DOHH2 (cell line): ENCODE measurements around the gene KCNIP3.
"Not testable (repeated sequence)": the region's sequence is repeated elsewhere in the genome, so short reads cannot be mapped to it uniquely, and the experiment has no call there.

Experiments
- H3F3A ChIP-seq: fragments of 200-600 bp; sonication (generic), shearing (Covaris generic); 2 replicates; pipeline ENCODE4 v1.6.0; 2016; ENCODE audit warnings: antibody characterized with exemption, mild to moderate bottlenecking; ENCODE audit not compliant: control insufficient read depth, insufficient read depth
- H3K27ac ChIP-seq: fragments of 200-600 bp; sonication (generic); 2 replicates; pipeline ENCODE4 v1.5.1; 2014; ENCODE audit warnings: low read depth, mild to moderate bottlenecking, low read length, moderate library complexity
- H3K27me3 ChIP-seq: fragments of 200-600 bp; sonication (generic); 2 replicates; pipeline ENCODE4 v1.6.1; 2014; ENCODE audit warnings: mild to moderate bottlenecking, low read length, mixed read lengths; ENCODE audit not compliant: control insufficient read depth
- H3K36me3 ChIP-seq: fragments of 200-600 bp; sonication (generic); 2 replicates; pipeline ENCODE4 v1.6.1; 2014; ENCODE audit warnings: mild to moderate bottlenecking, low read length, moderate library complexity, mixed read lengths; ENCODE audit not compliant: control insufficient read depth
- H3K4me1 ChIP-seq: fragments of 200-600 bp; sonication (generic); 2 replicates; pipeline ENCODE4 v1.6.1; 2014; ENCODE audit warnings: mild to moderate bottlenecking, low read length, mixed read lengths; ENCODE audit not compliant: control insufficient read depth
- H3K4me2 ChIP-seq: fragments of 200-600 bp; sonication (generic); 2 replicates; pipeline ENCODE4 v1.6.0; 2014; ENCODE audit warnings: mild to moderate bottlenecking, low read length, moderate library complexity
- H3K4me3 ChIP-seq: fragments of 200-600 bp; sonication (generic); 2 replicates; pipeline ENCODE4 v1.5.1; 2014; ENCODE audit warnings: mild to moderate bottlenecking, low read length, mixed read lengths
- H3K79me2 ChIP-seq: fragments of 200-600 bp; sonication (generic); 2 replicates; pipeline ENCODE4 v1.6.1; 2014; ENCODE audit warnings: mild to moderate bottlenecking, low read length, mixed read lengths; ENCODE audit not compliant: control insufficient read depth
- H3K9me2 ChIP-seq: fragments of 200-600 bp; sonication (generic); replicated peaks from 2 replicates; pipeline ENCODE4 v1.6.1; 2014; ENCODE audit warnings: mild to moderate bottlenecking, low read length, mixed read lengths; ENCODE audit not compliant: control insufficient read depth
- H3K9me3 ChIP-seq: fragments of 200-600 bp; sonication (generic); 2 replicates; pipeline ENCODE4 v1.6.1; 2014; ENCODE audit warnings: antibody characterized with exemption, low read length, mixed read lengths; ENCODE audit not compliant: control insufficient read depth, insufficient read depth
- H4K20me1 ChIP-seq: fragments of 200-600 bp; sonication (generic); 2 replicates; pipeline ENCODE4 v1.6.0; 2014; ENCODE audit warnings: low read depth, mild to moderate bottlenecking, antibody characterized with exemption, low read length, moderate library complexity; ENCODE audit not compliant: control insufficient read depth, insufficient read depth
- CTCF ChIP-seq: fragments of 200-600 bp; sonication (generic); IDR thresholded peaks from one replicate; pipeline ENCODE4 v1.5.1; 2014; ENCODE audit warnings: antibody characterized with exemption, mild to moderate bottlenecking, low read depth, low read length; ENCODE audit not compliant: poor library complexity, severe bottlenecking
- EZH2phosphoT487 ChIP-seq: fragments of 200-600 bp; sonication (generic); IDR thresholded peaks from 2 replicates; pipeline ENCODE4 v1.6.1; 2017; ENCODE audit warnings: borderline replicate concordance, mild to moderate bottlenecking, antibody characterized with exemption, low read length, moderate library complexity, mixed read lengths

Gene KCNIP3

GRCh38 chr2:95268211-95269035 lies 28.7 kb upstream of the KCNIP3 start:
- Histone ChIP-seq H3K27me3 (no peaks in the 10 kb centered on the region), H3K9me3 (no peaks in the 10 kb centered on the region), H3K36me3 (no peaks in the 10 kb centered on the region), H3K4me1 (no peaks in the 10 kb centered on the region), H3K4me3 (no peak overlapping the region), H3K27ac (no peak overlapping the region), H3K9me2 (no peaks in the 10 kb centered on the region), H3K79me2 (no peaks in the 10 kb centered on the region), H3F3A (no peaks in the 10 kb centered on the region), H3K4me2 (no peak overlapping the region), H4K20me1 (no peaks in the 10 kb centered on the region)
- TF ChIP-seq CTCF = no peak
- no peak for TF ChIP-seq EZH2phosphoT487

- TF ChIP-seq CTCF = no peak
- TF ChIP-seq EZH2phosphoT487 = no peak
- H4K20me1 ChIP-seq = no peaks in the 10 kb centered on the region
- H3K9me3 ChIP-seq = no peaks in the 10 kb centered on the region
- H3K9me2 ChIP-seq = no peaks in the 10 kb centered on the region
- no peaks in the 10 kb centered on the region for H3K4me1 ChIP-seq
- no peaks in the 10 kb centered on the region for H3K27me3 ChIP-seq
- no peaks in the 10 kb centered on the region for H3F3A ChIP-seq
- H3K36me3 ChIP-seq = no peaks in the 10 kb centered on the region
- H3K79me2 ChIP-seq = no peaks in the 10 kb centered on the region
- H3K27ac ChIP-seq = no peak overlapping the region
- no peak overlapping the region for H3K4me2 ChIP-seq
- H3K4me3 ChIP-seq = no peak overlapping the region
Measured at GRCh38 chr2:95269036-95269680, 28.0 kb upstream of the KCNIP3 start.

GRCh38 chr2:95269745-95270144 lies 27.4 kb upstream of the KCNIP3 start:
- not testable (repeated sequence) for H3K9me2 ChIP-seq, H3K4me2 ChIP-seq, H3K9me3 ChIP-seq, H3F3A ChIP-seq, H4K20me1 ChIP-seq, H3K4me1 ChIP-seq, H3K27ac ChIP-seq, H3K79me2 ChIP-seq, H3K4me3 ChIP-seq, H3K36me3 ChIP-seq, H3K27me3 ChIP-seq

GRCh38 chr2:95270541-95271081 lies 26.5 kb upstream of the KCNIP3 start:
- Histone ChIP-seq H3K36me3 (no peaks in the 10 kb centered on the region), H3K4me1 (no peaks in the 10 kb centered on the region), H4K20me1 (no peaks in the 10 kb centered on the region), H3K27me3 (no peaks in the 10 kb centered on the region), H3K79me2 (no peaks in the 10 kb centered on the region), H3K4me2 (no peak overlapping the region), H3K4me3 (no peak overlapping the region), H3F3A (no peaks in the 10 kb centered on the region), H3K9me2 (no peaks in the 10 kb centered on the region), H3K27ac (no peak overlapping the region), H3K9me3 (no peaks in the 10 kb centered on the region)
- TF ChIP-seq EZH2phosphoT487 (no peak), CTCF (no peak)
